Common myeloid progenitor, CD34-positive (primary cell): ENCODE results near the gene AUTS2.

Experiments used
- CTCF ChIA-PET: fragments of 350-600 bp; sonication (Branson Sonifier 250); formaldehyde crosslinking; loops from one replicate; lab custom pipeline; 2021; ENCODE audit warnings: antibody characterized with exemption; lab: Charles Lee
- POLR2A ChIA-PET: fragments of 350-600 bp; sonication (Branson Sonifier 250); formaldehyde crosslinking; loops from one replicate; lab custom pipeline; 2021; ENCODE audit warnings: antibody characterized with exemption; lab: Charles Lee
- DNase-seq, 3 donors: peaks; one replicate each; pipeline versions ENCODE4 v3.0.0 to v3.0.0-alpha.2; 2013
- H3K27ac ChIP-seq, 2 experiments: 1 replicate in 1 of 2; 2 replicates in 1 of 2; pipeline ENCODE4 v1.7.0; 2013; ENCODE audit warnings: inconsistent platforms in 2 of 2, low read length in 2 of 2, mild to moderate bottlenecking in 2 of 2, low read depth in 1 of 2, moderate library complexity in 1 of 2; ENCODE audit not compliant: severe bottlenecking in 2 of 2, insufficient read depth in 1 of 2, poor library complexity in 1 of 2
- H3K27me3 ChIP-seq, 5 experiments: replicated peaks in 2 of 5; 1 replicate in 3 of 5; 2 replicates in 2 of 5; pipeline versions ENCODE4 v1.6.1 to v1.7.0; 2013; ENCODE audit warnings: low read length in 4 of 5, mild to moderate bottlenecking in 2 of 5, moderate library complexity in 2 of 5, inconsistent platforms in 1 of 5; ENCODE audit not compliant: insufficient read depth in 5 of 5, control insufficient read depth in 4 of 5
- H3K36me3 ChIP-seq, 4 experiments: 1 replicate in 2 of 4; 2 replicates in 2 of 4; pipeline versions ENCODE4 v1.6.1 to v1.7.0; 2013; ENCODE audit warnings: low read length in 3 of 4, control low read depth in 1 of 4, mild to moderate bottlenecking in 1 of 4; ENCODE audit not compliant: control insufficient read depth in 4 of 4, insufficient read depth in 4 of 4
- H3K4me1 ChIP-seq, 4 experiments: 1 replicate in 3 of 4; 2 replicates in 1 of 4; pipeline versions ENCODE4 v1.6.1 to v1.7.1; 2013; ENCODE audit warnings: low read length in 3 of 4, mild to moderate bottlenecking in 3 of 4, control low read depth in 1 of 4, inconsistent platforms in 1 of 4, moderate library complexity in 1 of 4; ENCODE audit not compliant: control insufficient read depth in 4 of 4, insufficient read depth in 4 of 4; ENCODE audit errors: control extremely low read depth in 1 of 4
- H3K4me3 ChIP-seq, 7 experiments: 1 replicate in 4 of 7; 2 replicates in 3 of 7; pipeline versions ENCODE4 v1.5.1 to v1.7.0; 2013; ENCODE audit warnings: mild to moderate bottlenecking in 7 of 7, low read length in 6 of 7, moderate library complexity in 6 of 7, inconsistent platforms in 2 of 7, low read depth in 2 of 7, control low read depth in 1 of 7; ENCODE audit not compliant: insufficient read depth in 4 of 7, control insufficient read depth in 1 of 7; ENCODE audit errors: extremely low read depth in 1 of 7
- H3K9me3 ChIP-seq, 5 experiments: 1 replicate in 4 of 5; 2 replicates in 1 of 5; pipeline versions ENCODE4 v1.6.1 to v1.7.1; 2013; ENCODE audit warnings: low read length in 4 of 5, mild to moderate bottlenecking in 2 of 5, inconsistent platforms in 1 of 5, low read depth in 1 of 5, moderate library complexity in 1 of 5; ENCODE audit not compliant: control insufficient read depth in 4 of 5, insufficient read depth in 2 of 5; ENCODE audit errors: control extremely low read depth in 1 of 5
- WGBS: methylation state at CpG from one replicate; pipeline ENCODE4 v1.1.5; 2013; ENCODE audit not compliant: insufficient coverage; 5-methylcytosine and 5-hydroxymethylcytosine counted together

The AUTS2 gene

GRCh38 chr7:70035955-70036354 lies 437.7 kb downstream of the AUTS2 start:
- H3K4me1 ChIP-seq = no peaks in the 10 kb centered on the region
- WGBS = 97% methylated on average over 4 of the region's 6 CpGs
- H3K36me3 ChIP-seq = no peaks in the 10 kb centered on the region
- H3K9me3 ChIP-seq = peaks cover 0 to 3% (median 0%) of the 10 kb centered on the region in 5 experiments
- no peak overlapping the region for H3K4me3 ChIP-seq
- ChIA-PET POLR2A (no interaction called here), CTCF (interaction anchor here (1.0 to 1.2 kb wide), 2 partner anchors 10 to 14 kb away, joined by 3 read pairs; no protein-coding TSS in a partner anchor)
- H3K27ac ChIP-seq = no peak overlapping the region
- DNase-seq = no peak
- no peaks in the 10 kb centered on the region for H3K27me3 ChIP-seq

- H3K9me3 ChIP-seq = peaks cover 0 to 3% (median 0%) of the 10 kb centered on the region in 5 experiments
- 100% methylated on average over 1 of the region's 1 CpG for WGBS
- POLR2A ChIA-PET = no interaction called here
Measured at GRCh38 chr7:70036695-70037094, 438.4 kb downstream of the AUTS2 start.

GRCh38 chr7:70037171-70037933 lies 439.1 kb downstream of the AUTS2 start:
- Histone ChIP-seq H3K4me1 (no peaks in the 10 kb centered on the region), H3K27me3 (no peaks in the 10 kb centered on the region), H3K27ac (no peak overlapping the region), H3K9me3 (no peaks in the 10 kb centered on the region), H3K4me3 (no peak overlapping the region), H3K36me3 (no peaks in the 10 kb centered on the region)
- CTCF ChIA-PET = interaction anchor here (1.2 kb wide), 2 partner anchors 11 to 12 kb away, joined by 3 to 5 read pairs; no protein-coding TSS in a partner anchor
- POLR2A ChIA-PET = no interaction called here
- WGBS = no CpG with 5 or more reads among the region's 3 CpGs
- DNase-seq = no peak

More at GRCh38 chr7:70036695-70037094, 438.4 kb downstream of the AUTS2 start:
- no peaks in the 10 kb centered on the region for H3K4me1 ChIP-seq
- H3K27ac ChIP-seq = no peak overlapping the region
- DNase-seq = no peak
- H3K4me3 ChIP-seq = no peak overlapping the region
- no peaks in the 10 kb centered on the region for H3K27me3 ChIP-seq
- CTCF ChIA-PET = interaction anchor here (1.0 to 1.2 kb wide), 2 partner anchors 10 to 15 kb away, joined by 3 read pairs; no protein-coding TSS in a partner anchor
- no peaks in the 10 kb centered on the region for H3K36me3 ChIP-seq

GRCh38 chr7:70040051-70040450 lies 441.8 kb downstream of the AUTS2 start:
- no peak for DNase-seq
- Histone ChIP-seq H3K27me3 (no peaks in the 10 kb centered on the region), H3K9me3 (no peaks in the 10 kb centered on the region), H3K4me1 (peaks cover 0 to 3% (median 0%) of the 10 kb centered on the region in 4 experiments), H3K36me3 (no peaks in the 10 kb centered on the region), H3K27ac (no peak overlapping the region), H3K4me3 (no peak overlapping the region)
- ChIA-PET POLR2A (no interaction called here), CTCF (interaction anchor here (1.1 to 1.7 kb wide), 3 partner anchors 14 to 240 kb away, joined by 4 read pairs; no protein-coding TSS in a partner anchor)
- WGBS = 100% methylated on average over 2 of the region's 3 CpGs

- Histone ChIP-seq H3K4me3 (no peak overlapping the region), H3K27ac (no peak overlapping the region), H3K4me1 (peaks cover 0 to 3% (median 0%) of the 10 kb centered on the region in 4 experiments), H3K27me3 (no peaks in the 10 kb centered on the region), H3K9me3 (no peaks in the 10 kb centered on the region), H3K36me3 (no peaks in the 10 kb centered on the region)
- ChIA-PET CTCF (interaction anchor here (0.8 to 2.5 kb wide), 9 partner anchors 8 to 657 kb away, joined by 3 to 9 read pairs (median 4); no protein-coding TSS in a partner anchor), POLR2A (no interaction called here)
- DNase-seq = peak; percentile 8 to 39 (median 33)
Measured at GRCh38 chr7:70040970-70041766, 442.9 kb downstream of the AUTS2 start.

- H3K4me3 ChIP-seq = no peak overlapping the region
- no peaks in the 10 kb centered on the region for H3K27me3 ChIP-seq
- H3K36me3 ChIP-seq = no peaks in the 10 kb centered on the region
- peaks cover 0 to 3% (median 0%) of the 10 kb centered on the region in 4 experiments for H3K4me1 ChIP-seq
- ChIA-PET CTCF (interaction anchor here (1.0 to 2.5 kb wide), 6 partner anchors 9 to 656 kb away, joined by 3 to 9 read pairs (median 4); no protein-coding TSS in a partner anchor), POLR2A (no interaction called here)
- 66% methylated on average over 3 of the region's 3 CpGs for WGBS
- H3K9me3 ChIP-seq = no peaks in the 10 kb centered on the region
- peak in 2 of 3 donors; percentile 6 to 7 for DNase-seq
- H3K27ac ChIP-seq = no peak overlapping the region
Measured at GRCh38 chr7:70042533-70042932, 444.3 kb downstream of the AUTS2 start.
